ENCODE data around the gene PALLD. TPM values are rescaled to one million over a fixed set of nuclear protein-coding genes. Genes with fewer than 3 reads are reported as not detected.
A peak's percentile ranks its signal among the peaks of the same experiment; 100 is the strongest.

Gene PALLD
- total RNA-seq, 1 donor from 2014 or later, result 93.5 TPM

DNA sequence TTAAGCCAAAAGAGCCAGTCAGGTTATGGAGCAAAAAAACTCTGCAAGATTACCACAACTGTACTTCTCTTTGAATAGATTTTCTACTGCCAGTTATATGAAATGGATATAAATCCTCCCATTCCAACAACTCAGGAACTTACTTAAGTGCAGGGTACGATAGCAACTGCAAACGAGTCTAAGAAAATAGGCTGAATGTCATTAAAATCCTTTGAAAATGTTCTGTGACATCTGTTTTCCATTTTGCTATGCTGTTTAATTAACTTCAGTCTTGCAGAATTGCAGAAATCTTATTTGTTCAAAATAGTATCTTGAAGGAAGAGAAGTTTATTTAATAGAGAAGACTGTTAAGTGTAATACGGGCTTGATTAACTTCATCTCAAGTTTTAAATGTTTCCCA is 243.8 kb downstream of the PALLD start:
- peaks cover 55% of the 10 kb centered on the region for H3K4me1 Mint-ChIP-seq (ENCODE audit: unreplicated experiment)
- no peak overlapping the region for H3K4me3 Mint-ChIP-seq
- no peaks in the 10 kb centered on the region for H3K27me3 Mint-ChIP-seq
- H3K27ac Mint-ChIP-seq, result no peak overlapping the region
- TF ChIP-seq, protein P1, sequence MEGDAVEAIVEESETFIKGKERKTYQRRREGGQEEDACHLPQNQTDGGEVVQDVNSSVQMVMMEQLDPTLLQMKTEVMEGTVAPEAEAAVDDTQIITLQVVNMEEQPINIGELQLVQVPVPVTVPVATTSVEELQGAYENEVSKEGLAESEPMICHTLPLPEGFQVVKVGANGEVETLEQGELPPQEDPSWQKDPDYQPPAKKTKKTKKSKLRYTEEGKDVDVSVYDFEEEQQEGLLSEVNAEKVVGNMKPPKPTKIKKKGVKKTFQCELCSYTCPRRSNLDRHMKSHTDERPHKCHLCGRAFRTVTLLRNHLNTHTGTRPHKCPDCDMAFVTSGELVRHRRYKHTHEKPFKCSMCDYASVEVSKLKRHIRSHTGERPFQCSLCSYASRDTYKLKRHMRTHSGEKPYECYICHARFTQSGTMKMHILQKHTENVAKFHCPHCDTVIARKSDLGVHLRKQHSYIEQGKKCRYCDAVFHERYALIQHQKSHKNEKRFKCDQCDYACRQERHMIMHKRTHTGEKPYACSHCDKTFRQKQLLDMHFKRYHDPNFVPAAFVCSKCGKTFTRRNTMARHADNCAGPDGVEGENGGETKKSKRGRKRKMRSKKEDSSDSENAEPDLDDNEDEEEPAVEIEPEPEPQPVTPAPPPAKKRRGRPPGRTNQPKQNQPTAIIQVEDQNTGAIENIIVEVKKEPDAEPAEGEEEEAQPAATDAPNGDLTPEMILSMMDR (conservative IDR thresholded peaks at IDR 0.05), result no peak
- H3K9me3 Mint-ChIP-seq, result peaks cover 4% of the 10 kb centered on the region
- DNase-seq (ENCODE audit: extremely low spot score, unreplicated experiment), result no peak
- peaks cover 18% of the 10 kb centered on the region for H3K36me3 Mint-ChIP-seq

DNA sequence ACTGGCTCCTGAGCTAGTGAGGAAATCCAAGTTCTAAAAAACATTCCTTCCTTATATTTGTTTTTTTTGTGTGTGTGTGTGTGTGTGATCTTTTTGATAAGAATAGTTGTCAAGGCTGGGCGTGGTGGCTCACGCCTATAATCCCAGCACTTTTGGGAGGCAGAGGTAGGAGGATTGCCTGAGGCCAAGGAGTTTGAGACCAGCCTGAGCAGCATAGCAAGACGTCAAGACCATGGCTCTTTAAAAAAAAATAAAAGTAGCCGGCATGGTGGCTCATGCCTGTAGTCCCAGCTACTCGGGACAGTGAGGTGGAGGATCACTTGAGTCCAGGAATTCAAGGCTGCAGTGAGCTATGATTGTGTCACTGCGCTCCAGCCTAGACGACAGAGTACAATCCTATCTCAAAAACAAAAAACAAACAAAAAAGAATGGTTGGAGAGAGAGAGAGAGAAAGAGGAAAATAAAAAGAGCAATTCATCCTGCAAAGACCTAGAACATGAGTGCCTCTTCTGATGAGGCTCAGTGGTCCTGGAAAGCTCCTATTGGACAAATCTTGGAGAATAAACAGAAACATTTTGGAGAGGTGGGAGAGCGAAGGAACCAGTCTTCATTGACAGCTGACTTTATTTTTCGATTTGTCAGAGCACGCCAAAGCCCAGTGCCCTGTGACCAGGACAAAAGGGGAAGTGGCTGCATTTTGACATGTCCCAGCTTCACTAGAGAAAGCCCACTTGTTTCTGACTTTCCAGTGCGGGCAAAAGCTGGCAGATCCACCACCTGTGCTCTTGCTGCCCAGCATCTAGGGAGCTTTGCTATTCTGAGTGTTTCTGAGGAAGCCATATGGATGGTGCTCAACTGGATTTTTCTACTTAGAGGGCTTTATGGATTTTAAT is 244.7 kb downstream of the PALLD start:
- Mint-ChIP-seq H3K4me3 (no peak overlapping the region), H3K27me3 (no peaks in the 10 kb centered on the region), H3K36me3 (peaks cover 19% of the 10 kb centered on the region), H3K4me1 (ENCODE audit: unreplicated experiment) (peaks cover 52% of the 10 kb centered on the region), H3K9me3 (peaks cover 4% of the 10 kb centered on the region), H3K27ac (no peak overlapping the region)
- DNase-seq (ENCODE audit: extremely low spot score, unreplicated experiment), result no peak
- TF ChIP-seq, protein P1 (conservative IDR thresholded peaks at IDR 0.05), result no peak

DNA sequence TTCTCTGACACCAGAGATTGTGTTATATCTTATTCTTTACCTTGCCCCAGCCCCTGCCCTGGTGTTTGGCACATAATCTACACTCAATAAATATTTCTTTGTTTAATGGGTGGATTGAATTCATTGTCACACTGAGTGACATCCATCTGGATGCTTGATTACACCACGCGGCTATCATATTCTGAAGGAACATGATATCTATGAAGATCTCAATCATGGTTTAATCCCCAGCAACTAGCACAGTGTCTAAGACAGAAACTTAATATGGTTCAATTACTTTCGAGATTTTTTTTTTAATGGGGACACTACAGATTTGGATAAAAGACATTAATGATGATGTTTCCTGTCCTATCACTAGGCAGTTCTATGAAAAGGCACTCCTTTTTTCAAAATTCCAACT is 246.3 kb downstream of the PALLD start:
- Mint-ChIP-seq H3K27me3 (no peaks in the 10 kb centered on the region), H3K4me3 (no peak overlapping the region), H3K36me3 (peaks cover 14% of the 10 kb centered on the region), H3K9me3 (peaks cover under 1% of the 10 kb centered on the region), H3K27ac (no peak overlapping the region), H3K4me1 (ENCODE audit: unreplicated experiment) (peaks cover 37% of the 10 kb centered on the region)
- TF ChIP-seq, protein P1 (conservative IDR thresholded peaks at IDR 0.05), result no peak
- DNase-seq (ENCODE audit: extremely low spot score, unreplicated experiment), result no peak

DNA sequence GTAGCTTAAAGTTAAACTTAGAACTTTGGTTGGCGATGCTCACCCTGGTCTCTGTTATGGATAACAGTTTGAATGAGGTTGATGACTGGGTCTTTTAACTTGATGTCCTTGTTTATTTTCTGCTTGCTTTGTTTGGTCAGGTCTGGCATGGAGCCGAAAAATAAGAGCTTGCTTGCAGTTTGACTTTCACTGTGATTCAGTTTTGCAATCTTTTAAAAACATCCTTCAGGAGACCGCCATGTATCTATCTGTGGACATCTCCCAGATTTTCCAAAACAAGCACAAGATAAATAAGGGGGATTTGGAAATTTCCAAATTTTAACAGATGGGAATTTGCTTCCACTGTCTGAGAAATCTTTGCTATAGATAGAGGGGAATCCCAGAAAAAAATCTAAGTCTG is 246.7 kb downstream of the PALLD start:
- Mint-ChIP-seq H3K9me3 (no peaks in the 10 kb centered on the region), H3K27ac (no peak overlapping the region), H3K27me3 (no peaks in the 10 kb centered on the region), H3K4me3 (no peak overlapping the region), H3K4me1 (ENCODE audit: unreplicated experiment) (peaks cover 37% of the 10 kb centered on the region), H3K36me3 (peaks cover 14% of the 10 kb centered on the region)
- DNase-seq (ENCODE audit: extremely low spot score, unreplicated experiment), result no peak
- TF ChIP-seq, protein P1 (conservative IDR thresholded peaks at IDR 0.05), result no peak

DNA sequence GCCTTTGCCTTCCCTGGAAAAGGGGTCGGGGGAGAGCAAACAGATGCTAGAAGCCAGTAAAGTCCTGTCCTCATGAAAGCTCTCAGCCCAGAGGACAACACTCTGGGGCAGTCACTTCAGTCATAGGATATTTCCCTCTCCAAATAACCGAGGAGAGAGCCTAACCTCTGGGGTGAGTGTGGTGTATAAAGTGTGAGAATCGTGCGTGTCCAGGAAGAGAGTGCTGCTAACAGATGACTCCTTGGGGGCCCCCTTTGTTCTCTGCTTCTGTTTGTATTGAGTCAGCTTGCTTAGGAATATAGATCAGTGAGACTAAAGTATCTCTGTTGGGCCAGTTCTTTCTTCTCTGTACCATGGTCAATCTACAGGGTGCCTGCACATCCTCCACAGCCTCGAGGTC is 247.2 kb downstream of the PALLD start:
- no peaks in the 10 kb centered on the region for H3K27me3 Mint-ChIP-seq
- H3K9me3 Mint-ChIP-seq, result no peaks in the 10 kb centered on the region
- DNase-seq (ENCODE audit: extremely low spot score, unreplicated experiment), result no peak
- H3K4me1 Mint-ChIP-seq (ENCODE audit: unreplicated experiment), result peaks cover 35% of the 10 kb centered on the region
- peak overlapping the region; percentile 33 for H3K27ac Mint-ChIP-seq
- H3K36me3 Mint-ChIP-seq, result peaks cover 14% of the 10 kb centered on the region
- TF ChIP-seq, protein P1 (conservative IDR thresholded peaks at IDR 0.05), result no peak
- no peak overlapping the region for H3K4me3 Mint-ChIP-seq

Data from type B pancreatic cell (in vitro differentiated cells).